GM18508 (cell line): ENCODE measurements around the gene RPS6KB2.

Experiments
- ATAC-seq: cut with Tn5 transposase; IDR thresholded peaks from one replicate; pipeline ENCODE4 v1.9.1; 2021; ENCODE audit warnings: moderate number of reproducible peaks; ENCODE audit not compliant: insufficient read depth, unreplicated experiment

Gene RPS6KB2

DNA sequence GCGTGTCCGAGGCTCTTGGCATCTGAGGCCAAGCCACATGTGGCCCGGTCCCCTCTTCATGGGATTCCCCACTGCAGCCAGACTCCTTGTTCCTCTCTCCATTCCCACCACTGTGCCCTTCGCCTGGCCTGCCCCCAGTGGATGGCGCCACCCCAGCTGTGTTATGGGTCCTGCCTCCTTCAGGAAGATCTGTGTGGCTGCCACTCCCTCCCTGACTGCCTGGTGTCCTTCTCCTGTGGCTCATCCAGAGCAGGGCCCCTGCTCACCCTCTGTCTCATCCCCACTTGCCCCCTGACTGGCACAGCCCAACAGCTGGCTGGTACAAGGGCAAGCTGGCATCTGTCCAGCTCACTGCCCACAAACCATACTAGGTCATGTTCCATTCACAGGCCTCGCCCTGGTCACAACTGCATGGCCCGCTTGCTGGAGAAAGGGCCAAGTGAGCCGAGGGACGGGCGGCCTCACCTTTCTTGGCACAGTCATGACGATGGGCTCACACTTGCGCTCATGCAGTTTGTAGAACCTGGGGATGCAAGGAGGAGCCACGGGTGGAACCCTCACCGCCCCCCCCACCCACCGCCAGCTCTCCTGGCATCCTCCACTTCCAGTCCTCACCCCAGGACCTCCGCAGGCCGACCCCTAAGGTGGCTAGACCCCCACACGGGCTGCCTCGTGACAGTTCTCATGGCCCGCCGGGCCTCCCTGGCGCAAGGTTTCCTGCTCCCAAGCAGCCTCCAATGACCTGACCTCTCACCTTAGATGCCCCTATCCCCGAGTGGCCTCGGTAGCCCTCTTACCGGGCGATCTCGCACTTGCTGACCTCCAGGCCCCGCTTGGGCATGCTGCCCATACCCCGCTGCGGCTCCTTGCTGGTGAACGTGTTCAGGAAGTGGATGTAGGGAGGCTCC lies 11.3 kb downstream of the RPS6KB2 start:
- no peak for ATAC-seq

DNA sequence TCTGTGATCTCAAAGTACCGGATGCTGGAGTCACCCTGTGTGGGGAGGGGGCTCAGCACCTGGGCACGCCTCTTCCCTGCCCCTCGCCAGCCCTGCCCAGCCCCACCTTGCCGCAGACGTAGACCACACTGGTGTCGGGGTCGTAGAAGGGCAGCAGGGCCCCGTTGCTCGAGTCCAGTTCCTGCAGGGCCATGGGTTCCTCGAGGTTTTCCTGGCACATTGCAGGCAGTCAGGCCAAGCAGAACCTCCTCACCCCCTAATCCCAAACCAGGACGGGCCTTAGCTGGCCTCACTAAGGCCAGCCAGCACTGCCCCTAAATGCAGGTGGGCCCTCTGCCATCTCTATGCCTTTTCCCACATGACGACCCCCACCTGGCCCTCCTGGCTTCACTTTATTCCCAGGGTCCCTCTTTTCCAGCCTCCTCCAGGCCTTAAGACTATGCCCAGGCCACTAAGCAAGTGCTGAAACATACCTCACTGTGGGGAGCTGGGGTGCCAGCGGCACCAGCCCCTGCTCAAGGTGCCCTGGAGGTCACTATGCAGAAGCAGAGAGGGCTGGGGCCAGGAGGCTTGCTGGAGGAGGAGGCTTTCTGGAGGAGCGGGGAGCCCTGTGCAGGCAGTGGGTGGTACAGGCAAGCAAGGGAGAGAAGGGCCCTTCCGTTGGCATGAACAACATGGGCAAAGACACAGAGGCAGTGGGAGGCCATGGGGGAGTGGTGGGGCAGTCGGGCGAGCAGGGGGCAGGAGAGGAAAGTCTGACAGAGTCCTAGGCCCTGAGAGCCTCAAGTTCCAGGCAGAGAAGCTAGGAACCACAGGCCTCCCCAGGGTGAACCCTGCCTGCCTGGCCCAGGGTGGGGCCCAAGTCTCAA lies 12.2 kb downstream of the RPS6KB2 start:
- ATAC-seq, result no peak

DNA sequence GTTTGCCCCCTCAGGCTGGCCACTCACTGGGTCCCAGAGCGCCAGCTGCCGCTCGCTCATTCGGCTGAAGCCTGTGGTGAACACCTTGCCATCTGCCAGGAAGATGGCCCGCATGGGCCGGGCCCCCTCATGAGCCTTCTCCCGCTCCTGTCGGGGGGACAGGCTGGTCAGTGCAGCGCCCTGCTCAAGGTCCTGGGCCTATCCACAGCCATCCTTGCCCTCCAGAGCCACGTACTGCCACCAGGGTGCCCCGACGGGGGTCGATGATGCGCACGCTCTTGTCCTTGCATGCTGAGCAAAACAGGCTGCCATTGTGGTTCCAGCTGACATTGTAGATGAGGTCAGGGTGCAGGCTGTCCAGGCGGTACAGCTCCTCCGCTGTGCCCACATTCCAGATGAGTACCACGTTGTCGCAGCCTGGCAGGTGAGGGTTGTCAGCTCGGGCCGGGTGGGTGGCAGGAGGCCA lies 12.8 kb downstream of the RPS6KB2 start:
- ATAC-seq, result no peak

GRCh38 chr11:67441731-67442351 lies 13.5 kb downstream of the RPS6KB2 start:
- ATAC-seq, result no peak

DNA sequence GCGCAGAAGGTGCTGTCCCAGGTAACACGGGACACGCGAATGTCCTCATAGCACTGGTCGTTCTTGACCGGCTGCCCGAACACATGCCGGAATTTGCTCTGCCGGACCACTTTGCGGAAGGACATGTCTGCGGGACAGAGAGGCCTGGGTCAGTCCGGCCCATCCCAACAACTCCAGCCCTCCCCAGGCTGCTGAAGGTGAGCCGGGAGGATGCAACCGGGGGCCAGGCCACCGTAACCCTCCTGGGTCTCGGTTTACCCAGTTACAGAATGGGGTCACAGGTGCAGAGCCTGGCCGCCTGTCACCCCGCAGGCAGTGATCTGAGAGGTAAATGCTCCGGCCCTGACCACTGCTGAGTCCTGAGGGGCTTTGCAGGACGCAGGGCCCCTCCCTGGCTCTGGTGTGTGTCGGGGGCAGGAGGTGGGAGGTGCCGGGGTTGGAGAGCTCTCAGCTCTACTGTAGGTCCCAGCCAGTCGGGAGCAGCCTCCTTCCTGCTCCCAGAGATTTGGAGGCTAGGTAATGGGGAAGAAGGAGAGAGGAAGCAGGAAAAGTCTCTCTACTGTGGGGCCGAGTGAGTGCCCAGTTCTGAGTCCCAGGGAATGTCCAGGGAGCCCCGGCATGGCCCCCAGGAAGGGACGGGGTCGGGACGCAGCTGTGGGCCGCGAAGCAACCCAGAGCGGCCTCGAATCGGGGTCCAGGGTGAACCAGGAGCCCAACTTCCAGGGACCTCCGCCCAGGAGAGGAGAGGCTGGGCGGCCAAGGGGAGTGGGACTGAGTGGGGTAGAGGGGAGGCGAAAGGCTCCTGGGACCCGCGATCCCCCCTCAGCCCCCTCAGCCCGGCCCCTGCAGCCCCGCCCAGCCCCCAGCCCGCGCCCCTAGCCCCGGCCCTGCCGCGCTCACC lies 14.5 kb downstream of the RPS6KB2 start:
- ATAC-seq, result no peak

GRCh38 chr11:67445515-67445914 lies 17.2 kb downstream of the RPS6KB2 start:
- no peak for ATAC-seq

- no peak for ATAC-seq
Observed at GRCh38 chr11:67448220-67448609, 19.9 kb downstream of the RPS6KB2 start.

GRCh38 chr11:67449116-67449844 lies 21.0 kb downstream of the RPS6KB2 start:
- no peak for ATAC-seq

DNA sequence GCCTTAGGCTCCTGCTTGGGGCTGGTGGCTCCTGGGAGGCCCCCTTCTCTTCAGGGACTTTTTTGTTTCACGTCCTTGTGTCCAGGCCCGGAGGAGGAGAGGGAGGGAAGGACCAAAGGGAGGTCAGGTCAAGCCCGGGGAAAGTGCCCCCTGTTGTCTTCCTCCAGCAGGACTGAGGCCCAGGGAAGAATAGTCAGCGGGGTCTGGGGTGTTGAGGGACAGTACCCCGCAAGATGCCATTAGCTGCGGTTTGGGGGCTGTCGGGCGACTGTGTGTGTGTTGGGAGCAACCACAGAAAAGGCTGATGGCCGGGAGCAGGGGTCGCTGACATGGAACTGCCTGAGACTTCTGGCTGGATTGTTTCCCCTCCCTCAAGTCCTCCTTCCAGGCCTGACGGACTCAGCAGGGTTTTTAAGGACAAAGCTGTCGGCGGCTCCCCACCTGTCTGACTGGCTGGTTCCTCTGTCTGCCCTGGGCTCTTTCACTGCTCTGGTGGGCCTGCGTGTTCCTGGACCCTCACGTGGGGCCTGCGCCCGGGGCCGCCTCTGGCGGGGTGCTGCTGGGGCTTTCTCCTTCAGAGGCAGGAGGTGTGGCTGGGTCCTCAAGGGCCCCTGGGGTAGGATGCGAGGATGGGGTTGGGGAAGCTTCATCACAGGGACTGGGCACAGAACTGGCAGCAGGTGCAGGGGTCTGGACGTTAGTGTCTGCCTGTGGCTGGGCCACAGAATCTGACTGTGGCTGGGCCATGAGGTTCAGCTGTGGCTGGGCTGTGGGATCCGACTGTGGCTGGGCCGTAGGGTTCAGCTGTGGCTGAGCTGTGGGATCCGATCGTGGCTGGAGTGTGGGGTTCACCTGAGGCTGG lies 22.7 kb downstream of the RPS6KB2 start:
- no peak for ATAC-seq

DNA sequence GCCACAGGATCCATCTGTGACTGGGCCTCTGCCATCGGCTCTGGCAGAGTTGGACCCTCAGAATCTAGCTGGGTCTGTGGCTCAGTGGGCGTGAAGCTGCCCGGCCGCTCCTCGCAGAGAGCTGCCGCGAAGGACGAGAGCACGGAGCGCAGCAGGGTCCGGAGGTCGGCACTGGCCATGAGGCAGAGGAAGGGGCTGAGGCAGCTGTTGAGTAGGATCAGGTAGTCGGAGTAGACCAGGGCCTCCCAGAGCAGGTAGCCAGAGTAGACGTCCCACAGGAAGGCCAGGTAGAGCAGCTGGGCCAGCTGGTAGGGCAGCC lies 23.3 kb downstream of the RPS6KB2 start:
- no peak for ATAC-seq

DNA sequence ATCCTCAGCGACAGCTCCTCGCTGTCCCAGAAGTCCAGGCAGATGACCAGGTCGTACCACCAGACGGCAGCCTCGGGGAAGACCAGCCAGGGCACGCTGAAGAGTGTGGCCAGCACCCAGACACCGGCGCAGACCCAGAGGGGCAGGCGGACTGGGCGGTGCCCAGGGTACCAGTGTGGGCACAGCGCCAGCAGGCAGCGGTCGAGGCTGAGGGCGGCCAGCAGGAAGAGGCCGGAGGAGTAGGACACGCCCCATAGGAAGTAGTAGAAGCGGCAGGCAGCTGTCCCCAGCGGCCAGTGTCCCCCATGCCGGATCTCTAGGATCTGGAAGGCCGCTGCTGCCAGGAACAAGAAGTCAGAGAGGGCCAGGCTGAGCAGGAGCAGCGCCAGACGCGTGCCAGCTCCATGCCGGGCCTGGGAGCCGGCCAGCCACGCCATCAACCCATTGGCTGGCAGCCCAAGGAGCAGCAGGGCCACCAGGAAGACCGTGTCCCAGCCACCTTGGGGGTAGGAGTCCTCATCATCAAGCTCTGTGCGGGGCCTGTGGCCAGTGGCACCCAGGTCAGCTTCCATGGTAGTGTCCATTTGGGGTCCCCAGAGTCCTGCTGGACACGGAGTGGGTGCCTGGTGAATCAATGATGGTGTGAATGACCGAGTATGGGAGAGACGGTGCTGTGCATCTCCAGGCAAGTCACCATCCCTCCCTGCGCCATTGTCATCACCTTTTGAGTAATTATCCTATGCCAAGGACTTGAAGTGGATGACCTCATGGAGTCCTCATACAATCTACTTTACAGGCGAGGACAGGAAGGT lies 24.1 kb downstream of the RPS6KB2 start, which contains the start of gene GPR152:
Gene GPR152, minus strand, starts transcription at position 589 of the 812 bp plus-strand sequence. Its CDS starts 5 bp downstream, at position 584.
- no peak for ATAC-seq

GRCh38 chr11:67453816-67454732 lies 25.8 kb downstream of the RPS6KB2 start:
- ATAC-seq, result no peak

- ATAC-seq, result no peak
Observed at GRCh38 chr11:67455054-67455453, 26.8 kb downstream of the RPS6KB2 start, which contains the start of gene CABP4. Gene CABP4, plus strand, starts transcription at chr11:67455354. Its CDS starts 70 bp downstream, at chr11:67455424.

DNA sequence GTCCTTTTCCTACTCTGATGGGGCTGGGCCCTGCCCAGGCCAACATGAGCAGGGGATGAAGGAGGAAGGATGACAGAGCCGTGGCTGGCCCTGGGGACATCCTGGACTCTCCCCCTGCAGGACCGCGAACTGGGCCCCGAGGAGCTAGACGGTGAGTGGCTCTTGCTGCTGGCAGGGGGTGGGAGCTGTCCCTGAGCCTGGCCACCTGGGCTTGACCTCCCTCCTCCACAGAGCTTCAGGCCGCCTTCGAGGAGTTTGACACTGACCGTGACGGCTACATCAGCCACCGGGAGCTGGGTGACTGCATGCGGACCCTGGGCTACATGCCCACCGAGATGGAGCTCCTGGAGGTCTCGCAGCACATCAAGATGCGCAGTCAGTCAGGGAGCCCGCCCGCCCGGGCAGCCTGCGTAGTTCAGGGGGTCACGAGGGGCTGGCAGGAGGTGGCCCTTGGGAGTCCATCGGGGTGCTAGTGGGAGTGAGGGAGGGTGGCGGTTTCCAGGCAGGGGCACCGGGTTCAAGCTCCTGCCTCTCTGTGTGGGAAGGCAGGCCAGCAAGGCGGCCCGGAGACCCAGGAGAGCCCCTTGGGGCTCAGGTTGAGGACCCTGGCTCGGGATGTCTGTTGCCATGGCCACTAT lies 27.9 kb downstream of the RPS6KB2 start:
- ATAC-seq, result no peak

DNA sequence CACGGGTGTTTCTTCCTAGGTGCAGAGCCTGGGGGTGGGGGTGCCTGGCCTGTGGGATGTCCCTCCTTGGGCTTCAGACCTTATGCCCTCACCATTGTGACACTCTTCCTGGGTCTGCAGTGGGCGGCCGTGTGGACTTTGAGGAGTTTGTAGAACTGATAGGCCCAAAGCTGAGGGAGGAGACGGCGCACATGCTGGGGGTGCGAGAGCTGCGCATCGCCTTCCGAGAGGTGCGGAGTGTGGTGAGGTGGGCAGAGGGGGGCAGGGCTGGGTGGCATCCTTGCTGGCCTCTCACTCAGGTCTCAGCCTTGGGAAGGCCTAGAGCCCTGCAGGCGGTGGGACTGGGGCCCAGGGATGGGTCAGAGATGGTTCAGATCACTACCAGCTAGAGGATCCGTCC lies 29.2 kb downstream of the RPS6KB2 start:
- ATAC-seq, result no peak

- no peak for ATAC-seq
Observed at GRCh38 chr11:67458266-67458665, 30.0 kb downstream of the RPS6KB2 start.
